ENCODE data around the gene MUL1. TPM values are rescaled to one million over a fixed set of nuclear protein-coding genes. Genes with fewer than 3 reads are reported as not detected.
"Not testable (repeated sequence)": the region's sequence is repeated elsewhere in the genome, so short reads cannot be mapped to it uniquely, and the experiment has no call there.

MUL1 gene
- total RNA-seq, 1 experiment from 2014 or later, result 40.6 TPM

GRCh38 chr1:20511518-20512428, 3.8 kb upstream of the MUL1 start:
- DNase-seq (ENCODE audit: low read depth), result peak; percentile 6

- DNase-seq (ENCODE audit: low read depth), result no peak
These were observed 440 bp upstream of the MUL1 start for GRCh38 chr1:20508411-20508771.

- no peak for DNase-seq (ENCODE audit: low read depth)
These were observed 745 bp downstream of the MUL1 start for GRCh38 chr1:20507248-20507563.

DNA sequence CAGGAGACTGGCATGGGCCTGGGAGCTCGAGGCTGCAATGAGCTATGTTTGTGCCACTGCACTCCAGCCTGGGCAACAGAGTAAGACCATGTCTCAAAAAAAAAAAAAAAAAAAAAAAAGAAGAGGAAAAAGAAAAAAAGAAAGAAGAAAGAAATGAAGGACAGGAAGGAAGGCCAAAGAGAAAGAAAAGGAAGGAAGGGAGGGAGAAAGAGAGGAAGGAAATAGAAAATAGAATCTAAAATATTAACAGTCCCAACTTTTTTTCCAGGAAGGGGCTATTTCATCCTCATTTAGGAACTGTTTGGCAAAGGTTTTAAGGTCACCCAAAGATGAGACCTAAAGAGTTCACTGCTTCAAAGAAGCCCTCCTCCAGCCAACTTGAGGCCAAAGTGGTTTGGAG, 2.5 kb downstream of the MUL1 start:
- no peak for DNase-seq (ENCODE audit: low read depth)

DNA sequence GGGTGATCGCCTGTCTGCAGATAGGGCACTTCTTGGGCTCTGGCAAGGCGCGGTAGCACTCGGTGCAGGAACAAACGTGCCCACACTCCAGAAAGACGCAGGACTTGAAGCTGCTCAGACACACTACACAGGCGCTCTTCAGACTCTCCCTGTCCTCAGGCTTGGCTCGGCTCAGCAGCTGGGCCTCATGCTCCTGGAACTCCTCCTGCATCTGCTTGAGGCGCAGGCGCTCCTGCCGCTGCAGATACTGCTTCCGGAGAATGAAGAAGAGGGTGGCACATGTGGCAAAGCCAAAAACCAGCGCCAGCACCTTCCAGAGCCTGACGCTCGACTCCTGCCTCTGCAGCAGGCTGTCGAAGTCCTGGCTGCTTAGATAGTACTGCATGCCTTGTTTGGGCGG, 7.2 kb downstream of the MUL1 start:
- DNase-seq (ENCODE audit: low read depth), result no peak

DNA sequence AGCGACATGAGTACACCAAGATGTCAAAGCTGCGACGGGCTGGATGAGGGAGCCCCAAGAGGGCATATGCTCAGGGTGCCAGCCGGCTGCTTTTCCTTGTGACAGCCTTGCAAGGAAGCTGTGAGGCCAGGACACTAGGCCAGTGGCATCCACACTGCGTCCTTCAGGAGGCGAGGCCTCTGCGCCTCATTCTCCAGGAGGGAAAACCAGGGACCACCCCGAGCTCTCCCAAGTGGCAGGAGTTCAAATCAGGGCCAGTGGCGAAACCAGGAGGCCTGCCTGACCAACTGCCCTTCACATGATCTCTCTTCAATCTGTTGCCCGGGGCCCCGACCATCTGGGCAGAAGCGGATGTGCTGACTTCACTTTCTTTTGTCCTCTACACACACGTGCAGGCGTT, 8.2 kb downstream of the MUL1 start:
- DNase-seq (ENCODE audit: low read depth), result no peak

DNA sequence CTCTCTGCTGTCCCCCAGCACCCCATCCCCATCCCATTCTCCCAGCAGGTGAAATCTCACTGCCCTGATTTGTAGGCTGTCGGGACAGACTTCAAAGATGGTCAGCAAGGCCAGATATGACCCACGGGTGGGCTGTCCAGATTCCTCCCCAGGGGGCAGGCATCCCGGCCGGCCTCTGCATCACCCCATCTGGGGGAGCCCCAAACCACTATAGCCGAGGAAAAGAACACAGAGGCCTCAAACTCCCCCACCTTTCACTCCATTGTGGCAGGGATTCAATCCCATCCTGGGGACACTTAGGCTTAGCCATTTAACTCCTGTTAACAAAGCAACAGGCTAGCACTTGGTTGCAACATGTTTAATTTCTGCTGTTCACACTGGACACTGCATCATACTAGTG, 8.8 kb downstream of the MUL1 start:
- DNase-seq (ENCODE audit: low read depth), result no peak

- DNase-seq (ENCODE audit: low read depth), result no peak
These were observed 9.8 kb downstream of the MUL1 start for GRCh38 chr1:20498116-20498515.

- DNase-seq (ENCODE audit: low read depth), result no peak
These were observed 10.4 kb downstream of the MUL1 start for GRCh38 chr1:20497506-20497905.

GRCh38 chr1:20496725-20497383, 11.1 kb downstream of the MUL1 start:
- DNase-seq (ENCODE audit: low read depth), result not testable (repeated sequence)

- DNase-seq (ENCODE audit: low read depth), result peak; percentile 97
These were observed 11.7 kb downstream of the MUL1 start for GRCh38 chr1:20496241-20496661.

DNA sequence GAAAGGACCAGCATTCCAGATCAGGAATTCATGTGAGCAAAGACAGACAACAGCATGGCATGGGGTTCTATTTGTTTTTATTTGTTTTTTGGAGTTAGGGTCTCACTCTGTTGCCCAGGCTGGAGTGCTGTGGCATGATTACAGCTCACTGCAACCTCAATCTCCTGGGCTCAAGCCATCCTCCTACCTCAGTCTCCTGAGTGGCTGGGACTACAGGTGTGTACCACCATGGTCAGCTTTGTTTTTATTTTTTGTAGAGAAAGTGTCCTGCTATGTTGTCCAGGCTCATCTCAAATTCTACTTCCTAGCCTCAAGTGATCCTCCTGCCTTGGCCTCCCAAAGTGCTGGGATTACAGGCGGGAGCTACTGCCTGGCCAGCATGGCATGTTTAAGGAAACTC, 12.3 kb downstream of the MUL1 start:
- no peak for DNase-seq (ENCODE audit: low read depth)

GRCh38 chr1:20494609-20495311, 13.2 kb downstream of the MUL1 start:
- peak; percentile 92 for DNase-seq (ENCODE audit: low read depth)

DNA sequence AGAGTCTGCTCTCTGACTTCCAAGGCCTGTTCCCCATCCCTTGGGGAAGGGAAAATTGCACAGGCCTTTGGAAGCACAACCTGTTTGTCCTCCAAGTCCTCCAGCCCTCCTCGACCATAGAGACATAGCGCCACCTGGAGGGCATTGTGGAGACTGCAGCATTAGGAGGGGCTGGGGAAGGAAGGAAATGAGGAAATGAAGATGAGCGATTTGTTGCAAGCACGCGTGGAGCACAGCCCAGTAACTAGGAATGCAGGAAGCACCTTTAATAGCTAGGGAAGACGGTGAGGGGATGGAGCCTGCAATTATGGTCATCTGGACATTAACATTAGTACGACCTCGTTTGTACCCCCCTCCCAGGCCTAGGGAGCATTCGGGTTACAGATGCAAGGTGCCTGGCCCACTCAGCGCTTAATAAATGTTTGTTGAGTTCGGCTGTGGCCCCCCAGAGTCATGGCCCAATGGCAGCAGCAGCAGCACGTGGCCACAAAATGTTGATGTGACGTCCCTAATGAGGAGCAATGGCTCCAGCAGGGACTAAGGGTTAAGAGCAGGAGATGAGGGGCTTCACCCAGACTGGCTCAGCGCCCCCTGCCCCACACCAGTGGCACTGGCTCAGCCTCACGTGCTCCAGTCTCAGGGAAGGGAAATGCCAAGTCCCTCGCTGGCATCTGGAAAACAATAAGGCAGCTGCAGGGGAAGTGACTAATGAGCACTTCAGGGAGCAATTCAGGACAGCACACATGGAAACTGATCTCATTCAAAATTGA, 13.9 kb downstream of the MUL1 start:
- DNase-seq (ENCODE audit: low read depth), result peak; percentile 93

GRCh38 chr1:20493309-20493708, 14.6 kb downstream of the MUL1 start:
- DNase-seq (ENCODE audit: low read depth), result no peak

DNA sequence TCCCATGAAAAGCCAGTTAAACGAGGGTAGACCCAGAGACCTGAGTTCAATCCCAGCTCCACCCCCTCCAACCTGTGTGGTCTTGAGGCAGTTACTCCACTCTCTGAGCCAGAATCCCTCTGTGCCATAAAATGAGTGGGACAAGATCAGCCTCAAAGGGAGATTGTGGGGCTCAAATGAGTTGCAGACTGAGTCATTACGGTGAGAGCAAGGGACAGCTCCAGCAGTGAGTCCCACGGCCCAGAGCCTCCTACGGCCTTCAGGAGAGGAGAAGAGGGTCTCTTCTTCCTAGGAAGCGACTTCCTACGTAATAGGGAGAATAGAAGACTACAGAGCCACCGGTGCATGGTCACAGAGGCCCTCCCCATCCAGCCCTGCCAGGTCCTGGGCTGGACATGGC, 15.2 kb downstream of the MUL1 start:
- DNase-seq (ENCODE audit: low read depth), result no peak

- no peak for DNase-seq (ENCODE audit: low read depth)
These were observed 16.1 kb downstream of the MUL1 start for GRCh38 chr1:20491866-20492265.

- DNase-seq (ENCODE audit: low read depth), result no peak
These were observed 16.8 kb downstream of the MUL1 start for GRCh38 chr1:20491178-20491577.

DNA sequence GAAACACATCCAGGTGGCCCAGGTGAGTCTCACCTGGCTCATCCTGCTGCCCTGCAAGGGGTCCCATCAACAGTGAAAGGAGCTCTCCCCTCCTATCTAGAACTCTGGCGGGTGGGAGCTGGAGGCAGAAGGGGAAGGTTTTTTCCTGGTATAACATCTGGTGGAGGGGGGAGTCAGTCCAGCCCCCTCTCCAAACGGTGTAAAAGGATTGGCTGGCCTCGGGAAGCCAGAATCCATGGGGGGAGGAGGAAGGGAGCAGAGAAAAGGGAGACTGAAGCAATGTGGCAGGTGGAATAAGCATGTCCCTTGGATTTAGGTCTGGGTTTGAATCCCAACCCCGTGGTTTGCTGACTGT, 20.7 kb downstream of the MUL1 start:
- DNase-seq (ENCODE audit: low read depth), result no peak

DNA sequence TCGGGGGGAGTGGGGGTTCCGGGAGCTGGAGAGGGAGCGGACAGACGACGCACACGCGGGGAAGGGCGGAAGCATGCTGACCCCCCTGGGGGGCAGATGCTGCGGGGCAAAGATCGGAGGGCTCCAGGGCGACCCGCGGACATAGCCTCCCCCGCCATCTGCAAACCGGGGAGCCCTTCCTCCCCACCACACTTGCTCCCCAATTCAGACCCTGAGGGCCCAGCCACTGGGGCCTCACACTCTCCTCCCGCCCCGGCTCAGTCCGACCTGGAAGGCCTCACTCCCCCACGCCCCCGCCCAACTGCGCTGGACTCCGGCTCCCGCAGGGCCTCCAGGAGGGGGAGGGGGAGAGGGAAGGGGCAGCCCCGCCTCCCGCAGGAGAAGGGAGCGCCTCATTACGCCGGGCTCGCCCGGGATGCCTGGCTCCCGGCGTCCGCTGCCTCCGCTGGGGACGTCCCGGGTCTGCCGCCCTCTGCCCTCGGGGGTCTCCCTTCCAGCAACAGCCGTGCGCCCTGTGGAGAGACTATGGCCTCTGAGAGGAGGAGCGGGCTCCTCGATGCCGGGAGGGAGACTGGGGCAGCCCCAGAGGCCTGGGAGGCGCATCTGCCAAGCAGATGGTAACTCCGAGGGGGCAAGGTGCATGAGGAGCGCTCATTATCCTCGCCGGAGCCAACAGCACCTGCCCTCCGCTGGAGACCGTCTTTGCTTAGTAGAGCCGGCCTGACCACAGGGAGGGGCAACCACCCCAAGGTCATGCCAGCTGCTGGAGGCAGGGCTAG, 21.3 kb downstream of the MUL1 start:
- DNase-seq (ENCODE audit: low read depth), result peak; percentile 28

Data from HT1080 (cell line).